ENCODE data around the gene FOLR2. TPM values are rescaled to one million over a fixed set of nuclear protein-coding genes. Genes with fewer than 3 reads are reported as not detected.
A peak's percentile ranks its signal among the peaks of the same experiment; 100 is the strongest.

FOLR2 gene
- total RNA-seq, 2 donors from 2014 or later = not detected

DNA sequence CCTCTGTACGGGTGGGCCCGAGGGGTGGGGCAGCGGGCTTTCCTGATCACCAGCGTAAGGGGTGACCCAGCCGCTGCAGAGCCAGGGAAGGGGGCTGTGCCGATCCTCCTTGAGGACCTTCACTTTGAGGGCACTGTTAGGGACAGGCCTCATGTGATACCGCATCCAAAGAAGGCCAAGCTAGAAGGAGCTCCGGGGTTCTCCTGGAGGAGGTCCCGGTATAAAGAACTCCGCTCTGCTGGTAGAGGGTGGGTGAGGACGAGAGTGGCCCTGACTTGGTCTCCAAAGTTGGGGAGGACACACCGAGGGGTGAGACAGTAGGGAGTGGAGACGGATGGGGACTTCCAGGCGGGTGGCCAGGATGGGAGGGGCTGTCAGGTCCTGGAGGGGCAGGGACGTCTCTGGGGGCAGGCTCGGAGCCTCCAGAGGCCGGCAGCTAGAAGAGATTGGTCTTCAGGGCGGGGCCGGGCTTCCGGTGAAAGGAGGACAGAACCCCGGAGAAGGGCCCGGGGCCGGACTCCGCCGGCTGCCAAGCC lies 22.8 kb downstream of the FOLR2 start:
- Mint-ChIP-seq H3K4me3 (peak overlapping the region; percentile 55), H3K4me1 (peaks cover 14% of the 10 kb centered on the region), H3K36me3 (ENCODE audit: low read depth) (peaks cover 26% of the 10 kb centered on the region), H3K9me3 (no peaks in the 10 kb centered on the region), H3K27ac (peak overlapping the region; percentile 52), H3K27me3 (ENCODE audit: insufficient read depth) (peaks cover 45% of the 10 kb centered on the region)
- Histone ChIP-seq H3K27ac (ENCODE audit: low read depth, low read length) (no peak overlapping the region), H3K4me3 (ENCODE audit: low read length) (peak overlapping the region; percentile 60), H3K4me1 (ENCODE audit: control insufficient read depth, insufficient read depth, low read length) (no peaks in the 10 kb centered on the region), H3K36me3 (ENCODE audit: control insufficient read depth, insufficient read depth, low read length) (peaks cover 41% of the 10 kb centered on the region), H3K9ac (ENCODE audit: extremely low read depth, low read length, poor library complexity, severe bottlenecking) (no peak overlapping the region), H3K9me3 (ENCODE audit: control insufficient read depth, low read length) (no peaks in the 10 kb centered on the region), H3K27me3 (ENCODE audit: control insufficient read depth, insufficient read depth, low read length, poor library complexity, severe bottlenecking) (peaks cover 50% of the 10 kb centered on the region)
- peak; percentile 82 for DNase-seq
- whole genome bisulfite sequencing, 2 experiments (ENCODE audit: insufficient coverage in 1 of 2, insufficient read length in 1 of 2) = 23 to 40% methylated on average over 16 to 25 of the region's 25 CpGs
- TF ChIP-seq, protein P1, sequence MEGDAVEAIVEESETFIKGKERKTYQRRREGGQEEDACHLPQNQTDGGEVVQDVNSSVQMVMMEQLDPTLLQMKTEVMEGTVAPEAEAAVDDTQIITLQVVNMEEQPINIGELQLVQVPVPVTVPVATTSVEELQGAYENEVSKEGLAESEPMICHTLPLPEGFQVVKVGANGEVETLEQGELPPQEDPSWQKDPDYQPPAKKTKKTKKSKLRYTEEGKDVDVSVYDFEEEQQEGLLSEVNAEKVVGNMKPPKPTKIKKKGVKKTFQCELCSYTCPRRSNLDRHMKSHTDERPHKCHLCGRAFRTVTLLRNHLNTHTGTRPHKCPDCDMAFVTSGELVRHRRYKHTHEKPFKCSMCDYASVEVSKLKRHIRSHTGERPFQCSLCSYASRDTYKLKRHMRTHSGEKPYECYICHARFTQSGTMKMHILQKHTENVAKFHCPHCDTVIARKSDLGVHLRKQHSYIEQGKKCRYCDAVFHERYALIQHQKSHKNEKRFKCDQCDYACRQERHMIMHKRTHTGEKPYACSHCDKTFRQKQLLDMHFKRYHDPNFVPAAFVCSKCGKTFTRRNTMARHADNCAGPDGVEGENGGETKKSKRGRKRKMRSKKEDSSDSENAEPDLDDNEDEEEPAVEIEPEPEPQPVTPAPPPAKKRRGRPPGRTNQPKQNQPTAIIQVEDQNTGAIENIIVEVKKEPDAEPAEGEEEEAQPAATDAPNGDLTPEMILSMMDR (conservative IDR thresholded peaks at IDR 0.05) = no peak

DNA sequence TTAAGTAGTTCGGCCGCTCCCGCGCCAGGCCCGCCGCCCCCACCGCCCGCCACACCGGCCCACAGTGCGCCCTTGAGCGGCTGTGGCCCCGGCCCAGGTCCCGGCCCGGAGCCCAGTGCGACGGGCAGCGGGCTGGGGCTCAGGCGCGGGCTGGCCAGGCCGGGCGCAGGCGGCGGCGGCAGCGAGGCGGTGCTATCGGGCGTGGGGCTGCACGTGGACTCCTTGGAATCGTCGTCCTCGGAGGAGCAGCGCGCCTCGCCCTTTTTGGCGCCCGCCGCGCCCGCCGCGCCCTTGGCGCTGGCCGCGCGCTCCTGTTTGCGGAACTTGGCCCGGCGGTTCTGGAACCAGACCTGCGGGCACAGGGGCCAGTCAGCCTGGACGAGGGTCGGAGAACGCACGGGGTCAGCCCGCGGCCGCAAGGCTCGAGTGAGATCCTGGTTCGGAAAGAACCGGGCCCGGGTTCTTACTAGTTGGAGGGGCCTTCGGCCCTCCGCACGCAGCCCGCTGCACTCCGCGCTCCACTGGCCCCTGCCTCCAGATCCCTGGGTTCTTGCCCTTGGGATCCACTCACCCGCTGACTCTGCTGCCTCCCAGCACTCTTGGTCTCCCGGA lies 23.4 kb downstream of the FOLR2 start:
- no peak overlapping the region for H3K9ac ChIP-seq (ENCODE audit: extremely low read depth, low read length, poor library complexity, severe bottlenecking)

DNA sequence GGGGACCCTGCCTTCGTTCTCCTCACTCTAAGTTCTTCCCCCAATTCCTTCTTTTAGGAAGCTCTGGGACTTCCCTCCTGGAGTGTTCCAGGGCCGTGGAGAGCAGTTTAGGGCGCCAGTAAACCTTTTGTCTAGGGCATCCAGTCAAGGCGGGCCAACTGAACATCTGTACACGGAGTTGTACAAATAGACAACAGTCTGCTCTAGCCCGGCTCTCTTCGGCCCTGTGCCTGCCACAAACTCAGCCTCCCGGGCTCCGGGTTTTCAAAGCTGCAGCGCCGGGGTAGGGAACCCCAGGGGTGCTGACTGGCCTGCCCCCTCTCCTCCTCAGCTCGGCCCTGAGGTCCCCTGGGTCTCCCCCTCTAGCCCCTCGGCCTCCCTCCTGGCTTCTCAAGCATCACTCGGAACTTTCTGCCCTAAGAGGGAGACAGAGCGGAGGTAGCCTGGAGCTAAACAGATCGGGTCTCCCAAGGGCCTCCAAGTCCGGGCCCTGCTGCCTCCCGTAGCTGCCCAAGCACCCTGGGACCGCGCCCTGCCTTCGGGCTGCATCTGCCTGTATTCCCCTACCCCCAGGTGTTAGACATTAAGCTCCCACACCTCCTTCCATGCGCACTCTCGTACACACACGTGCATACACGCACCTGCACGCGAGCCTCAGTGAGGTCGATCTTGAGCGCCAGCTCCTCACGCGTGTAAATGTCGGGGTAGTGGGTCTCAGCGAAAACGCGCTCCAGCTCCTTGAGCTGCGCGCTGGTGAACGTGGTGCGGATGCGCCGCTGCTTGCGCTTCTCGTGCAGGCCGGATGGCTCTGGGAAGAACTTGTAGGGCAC lies 24.1 kb downstream of the FOLR2 start:
- Histone ChIP-seq H3K9me3 (ENCODE audit: control insufficient read depth, low read length) (no peaks in the 10 kb centered on the region), H3K9ac (ENCODE audit: extremely low read depth, low read length, poor library complexity, severe bottlenecking) (no peak overlapping the region), H3K4me1 (ENCODE audit: control insufficient read depth, insufficient read depth, low read length) (no peaks in the 10 kb centered on the region), H3K4me3 (ENCODE audit: low read length) (no peak overlapping the region), H3K27me3 (ENCODE audit: control insufficient read depth, insufficient read depth, low read length, poor library complexity, severe bottlenecking) (peaks cover 63% of the 10 kb centered on the region), H3K27ac (ENCODE audit: low read depth, low read length) (no peak overlapping the region), H3K36me3 (ENCODE audit: control insufficient read depth, insufficient read depth, low read length) (peaks cover 28% of the 10 kb centered on the region)
- no peaks in the 10 kb centered on the region for H3K9me3 Mint-ChIP-seq
- peaks cover 19% of the 10 kb centered on the region for H3K4me1 Mint-ChIP-seq
- H3K4me3 Mint-ChIP-seq = peak overlapping the region; percentile 48
- peaks cover 16% of the 10 kb centered on the region for H3K36me3 Mint-ChIP-seq (ENCODE audit: low read depth)
- TF ChIP-seq, protein P1 (conservative IDR thresholded peaks at IDR 0.05) = no peak
- H3K27me3 Mint-ChIP-seq (ENCODE audit: insufficient read depth) = peaks cover 45% of the 10 kb centered on the region
- whole genome bisulfite sequencing, 2 experiments (ENCODE audit: insufficient coverage in 1 of 2, insufficient read length in 1 of 2) = 52 to 62% methylated on average over 29 to 44 of the region's 44 CpGs
- DNase-seq = peak; percentile 63
- no peak overlapping the region for H3K27ac Mint-ChIP-seq

More for the DNA sequence above, 23.4 kb downstream of the FOLR2 start:
- Mint-ChIP-seq H3K4me3 (peak overlapping the region; percentile 55), H3K4me1 (peaks cover 19% of the 10 kb centered on the region), H3K9me3 (no peaks in the 10 kb centered on the region), H3K27ac (no peak overlapping the region), H3K27me3 (ENCODE audit: insufficient read depth) (peaks cover 45% of the 10 kb centered on the region), H3K36me3 (ENCODE audit: low read depth) (peaks cover 20% of the 10 kb centered on the region)
- no peaks in the 10 kb centered on the region for H3K9me3 ChIP-seq (ENCODE audit: control insufficient read depth, low read length)
- WGBS, 2 experiments (ENCODE audit: insufficient coverage in 1 of 2, insufficient read length in 1 of 2) = 18 to 21% methylated on average over 42 to 69 of the region's 69 CpGs
- no peak overlapping the region for H3K4me3 ChIP-seq (ENCODE audit: low read length)
- H3K4me1 ChIP-seq (ENCODE audit: control insufficient read depth, insufficient read depth, low read length) = no peaks in the 10 kb centered on the region
- no peak overlapping the region for H3K27ac ChIP-seq (ENCODE audit: low read depth, low read length)
- TF ChIP-seq, protein P1 (conservative IDR thresholded peaks at IDR 0.05) = no peak
- H3K36me3 ChIP-seq (ENCODE audit: control insufficient read depth, insufficient read depth, low read length) = peaks cover 36% of the 10 kb centered on the region
- DNase-seq = peak; percentile 74
- H3K27me3 ChIP-seq (ENCODE audit: control insufficient read depth, insufficient read depth, low read length, poor library complexity, severe bottlenecking) = peaks cover 56% of the 10 kb centered on the region
